Left renal pelvis (tissue), 4 donors: ENCODE measurements around the gene ITGAE. TPM values are rescaled to one million over a fixed set of nuclear protein-coding genes. Genes with fewer than 3 reads are reported as not detected.
A peak's percentile ranks its signal among the peaks of the same experiment; 100 is the strongest.
"Not testable (repeated sequence)": the region's sequence is repeated elsewhere in the genome, so short reads cannot be mapped to it uniquely, and the experiment has no call there.

Source experiments
- DNase-seq, 4 donors: peaks; one replicate each; pipeline ENCODE4 v3.0.0-alpha.2; 2013; ENCODE audit warnings: low read depth in 4 of 4, low spot score in 3 of 4
- polyA plus RNA-seq, 4 donors: library from polyadenylated mRNA; unstranded; fragments of 120-200 nt; gene quantifications; one replicate each; pipeline ENCODE4 v1.2.1, GENCODE V29; 2013; ENCODE audit not compliant: insufficient read length in 4 of 4

The ITGAE gene
- 10 to 100 TPM; 33.6 to 42.1 (median 38.4) TPM for polyA plus RNA-seq

GRCh38 chr17:3800362-3801271, at the start of gene ITGAE:
ITGAE (minus strand) TSS chr17:3801188; CDS start chr17:3801144, 44 bp downstream.
- DNase-seq, result no peak

GRCh38 chr17:3848229-3848835, 47.3 kb upstream of the ITGAE start:
- no peak for DNase-seq

GRCh38 chr17:3847165-3847670, 46.2 kb upstream of the ITGAE start:
- DNase-seq, result no peak

- no peak for DNase-seq
These were observed 45.6 kb upstream of the ITGAE start for GRCh38 chr17:3846437-3847164.

- peak; percentile 78 to 88 (median 87) for DNase-seq
These were observed 44.8 kb upstream of the ITGAE start, which contains the start of gene NCBP3 for GRCh38 chr17:3845621-3846436. NCBP3 (minus strand) TSS chr17:3846246; CDS start chr17:3846223, 23 bp downstream.

- DNase-seq, result peak in 1 of 4 donors; percentile 18
These were observed 44.3 kb upstream of the ITGAE start for GRCh38 chr17:3845291-3845620.

- not testable (repeated sequence) for DNase-seq
These were observed 43.6 kb upstream of the ITGAE start for GRCh38 chr17:3844556-3844955.

GRCh38 chr17:3843935-3844516, 43.0 kb upstream of the ITGAE start:
- no peak for DNase-seq

GRCh38 chr17:3838206-3838605, 37.2 kb upstream of the ITGAE start:
- DNase-seq, result no peak

GRCh38 chr17:3836551-3836950, 35.6 kb upstream of the ITGAE start:
- no peak for DNase-seq

- DNase-seq, result no peak
These were observed 34.6 kb upstream of the ITGAE start for GRCh38 chr17:3835410-3836229.

- no peak for DNase-seq
These were observed 33.8 kb upstream of the ITGAE start for GRCh38 chr17:3834811-3835210.

GRCh38 chr17:3828852-3829232, 27.9 kb upstream of the ITGAE start:
- DNase-seq, result no peak

GRCh38 chr17:3828151-3828851, 27.3 kb upstream of the ITGAE start:
- DNase-seq, result no peak

GRCh38 chr17:3827124-3827773, 26.3 kb upstream of the ITGAE start:
- no peak for DNase-seq

- no peak for DNase-seq
These were observed 25.2 kb upstream of the ITGAE start for GRCh38 chr17:3826191-3826590.

- DNase-seq, result no peak
These were observed 20.1 kb upstream of the ITGAE start for GRCh38 chr17:3821101-3821500.

GRCh38 chr17:3818786-3819185, 17.8 kb upstream of the ITGAE start:
- no peak for DNase-seq
